ENCODE data around the gene IFI27L2.
A peak's percentile ranks its signal among the peaks of the same experiment; 100 is the strongest.

The IFI27L2 gene

GRCh38 chr14:94077823-94078222 lies 51.6 kb downstream of the IFI27L2 start:
- Histone ChIP-seq H3K9me3 (ENCODE audit: insufficient read depth, low read length) (peaks cover 6% of the 10 kb centered on the region; the same call in 1 of the 2 replicates), H3K9me2 (replicated peaks; ENCODE audit: insufficient read depth, low read length) (no peaks in the 10 kb centered on the region), H3K4me3 (ENCODE audit: insufficient read depth, low read length, poor library complexity, severe bottlenecking) (peak overlapping the region; percentile 89), H3F3A (ENCODE audit: insufficient read depth) (peaks cover 17% of the 10 kb centered on the region; the same call in 1 of the 2 replicates), H3K36me3 (ENCODE audit: low read length) (peaks cover 52% of the 10 kb centered on the region), H2AFZ (ENCODE audit: low read depth, low read length, severe bottlenecking) (no peak overlapping the region), H3K27ac (ENCODE audit: low read depth, low read length) (no peak overlapping the region), H3K4me2 (ENCODE audit: low read depth, low read length, poor library complexity, severe bottlenecking) (peak overlapping the region; percentile 86), H4K20me1 (ENCODE audit: low read depth, low read length) (peaks cover 10% of the 10 kb centered on the region; the same call in 1 of the 2 replicates), H3K79me2 (ENCODE audit: insufficient read depth, low read length) (peaks cover 97% of the 10 kb centered on the region), H3K27me3 (ENCODE audit: low read length) (no peaks in the 10 kb centered on the region), H3K9ac (ENCODE audit: low read length) (0 out of 2 replicates have a peak overlapping the region, but pooled peaks have one; percentile 93)
- no peak for TF ChIP-seq EZH2phosphoT487 (conservative IDR thresholded peaks at IDR 0.05; ENCODE audit: low read length)
- TF ChIP-seq CTCF (IDR thresholded peaks at IDR 0.05; ENCODE audit: insufficient read depth, low read length, poor library complexity, severe bottlenecking), result no peak
